ENCODE results near the gene TKFC.

Gene TKFC

GRCh38 chr11:61392981-61393595, 60.1 kb downstream of the TKFC start:
- TF ChIP-seq CTCF (IDR thresholded peaks at IDR 0.05; ENCODE audit: insufficient read depth, low read depth, low read length, missing control alignments): peak; percentile 36
- no peak for DNase-seq (ENCODE audit: low read depth)
- H3K4me3 ChIP-seq (ENCODE audit: low read length): peak overlapping the region; percentile 87
